ENCODE measurements around the gene PYGL.

DNA sequence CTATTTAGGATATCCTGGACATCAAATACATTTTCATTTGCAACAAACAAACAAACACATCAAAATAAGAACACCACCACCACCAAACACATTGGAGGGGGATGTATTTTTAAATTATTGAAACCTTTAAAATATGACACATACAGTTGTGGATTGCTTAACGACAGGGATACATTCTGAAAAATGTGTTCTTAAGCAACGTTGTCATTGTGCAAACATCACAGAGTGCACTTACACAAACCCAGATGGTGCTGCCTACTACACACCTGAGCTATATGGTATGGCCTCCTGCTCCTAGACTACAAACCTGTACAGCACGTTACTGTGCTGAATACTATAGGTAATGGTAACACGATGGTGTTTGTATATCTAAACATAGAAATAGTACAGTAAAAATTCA, 19.4 kb downstream of the PYGL start:
- TF ChIP-seq POLR2A (IDR thresholded peaks at IDR 0.05): no peak
- TF ChIP-seq, protein P1, sequence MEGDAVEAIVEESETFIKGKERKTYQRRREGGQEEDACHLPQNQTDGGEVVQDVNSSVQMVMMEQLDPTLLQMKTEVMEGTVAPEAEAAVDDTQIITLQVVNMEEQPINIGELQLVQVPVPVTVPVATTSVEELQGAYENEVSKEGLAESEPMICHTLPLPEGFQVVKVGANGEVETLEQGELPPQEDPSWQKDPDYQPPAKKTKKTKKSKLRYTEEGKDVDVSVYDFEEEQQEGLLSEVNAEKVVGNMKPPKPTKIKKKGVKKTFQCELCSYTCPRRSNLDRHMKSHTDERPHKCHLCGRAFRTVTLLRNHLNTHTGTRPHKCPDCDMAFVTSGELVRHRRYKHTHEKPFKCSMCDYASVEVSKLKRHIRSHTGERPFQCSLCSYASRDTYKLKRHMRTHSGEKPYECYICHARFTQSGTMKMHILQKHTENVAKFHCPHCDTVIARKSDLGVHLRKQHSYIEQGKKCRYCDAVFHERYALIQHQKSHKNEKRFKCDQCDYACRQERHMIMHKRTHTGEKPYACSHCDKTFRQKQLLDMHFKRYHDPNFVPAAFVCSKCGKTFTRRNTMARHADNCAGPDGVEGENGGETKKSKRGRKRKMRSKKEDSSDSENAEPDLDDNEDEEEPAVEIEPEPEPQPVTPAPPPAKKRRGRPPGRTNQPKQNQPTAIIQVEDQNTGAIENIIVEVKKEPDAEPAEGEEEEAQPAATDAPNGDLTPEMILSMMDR (IDR thresholded peaks at IDR 0.05): no peak
